Neuronal stem cell (in vitro differentiated cells): Measurements from ENCODE around the gene GAS6.
A peak's percentile ranks its signal among the peaks of the same experiment; 100 is the strongest.

Source experiments
- DNase-seq: peaks from one replicate; pipeline ENCODE4 v3.0.0-alpha.2; 2013; ENCODE audit warnings: low spot score
- H2AFZ ChIP-seq: one replicate; pipeline ENCODE4 v1.6.1; 2013; ENCODE audit warnings: mild to moderate bottlenecking, low read length, inconsistent platforms
- H2AK5ac ChIP-seq: 2 replicates; pipeline ENCODE4 v1.6.1; 2013; ENCODE audit warnings: low read depth, mild to moderate bottlenecking, inconsistent platforms, low read length, moderate library complexity, mixed read lengths
- H2BK120ac ChIP-seq: 2 replicates; pipeline ENCODE4 v1.6.1; 2013; ENCODE audit warnings: low read depth, mild to moderate bottlenecking, inconsistent platforms, low read length, moderate library complexity, mixed read lengths
- H2BK12ac ChIP-seq: one replicate; pipeline ENCODE4 v1.6.1; 2013; ENCODE audit warnings: low read length, inconsistent platforms
- H2BK15ac ChIP-seq: 2 replicates; pipeline ENCODE4 v1.6.1; 2013; ENCODE audit warnings: mild to moderate bottlenecking, low read length, inconsistent platforms, mixed read lengths
- H2BK5ac ChIP-seq: one replicate; pipeline ENCODE4 v1.6.1; 2013; ENCODE audit warnings: inconsistent platforms, mild to moderate bottlenecking, low read length, moderate library complexity
- H3K14ac ChIP-seq: one replicate; pipeline ENCODE4 v1.6.1; 2013; ENCODE audit warnings: low read length, inconsistent platforms
- H3K18ac ChIP-seq: 2 replicates; pipeline ENCODE4 v1.6.1; 2013; ENCODE audit warnings: low read length, inconsistent platforms
- H3K23ac ChIP-seq: 2 replicates; pipeline ENCODE4 v1.6.1; 2013; ENCODE audit warnings: low read depth, mild to moderate bottlenecking, mixed read lengths, low read length, inconsistent platforms; ENCODE audit not compliant: poor library complexity
- H3K27ac ChIP-seq: replicated peaks from 3 replicates; pipeline ENCODE4 v1.5.1; 2013; ENCODE audit warnings: low read length, inconsistent platforms
- H3K27me3 ChIP-seq, 3 experiments: 2 replicates each; pipeline ENCODE4 v1.6.1; 2013; ENCODE audit warnings: low read length in 3 of 3, mild to moderate bottlenecking in 2 of 3, inconsistent platforms in 1 of 3, low read depth in 1 of 3, mixed read lengths in 1 of 3, moderate library complexity in 1 of 3; ENCODE audit not compliant: control insufficient read depth in 3 of 3, insufficient read depth in 3 of 3
- H3K36me3 ChIP-seq, 2 donors: replicated peaks in 1 of 2; 2 replicates each; pipeline ENCODE4 v1.6.1; 2013; ENCODE audit warnings: low read length in 2 of 2; ENCODE audit not compliant: control insufficient read depth in 2 of 2, insufficient read depth in 2 of 2
- H3K4ac ChIP-seq: 2 replicates; pipeline ENCODE4 v1.6.1; 2013; ENCODE audit warnings: inconsistent platforms, mild to moderate bottlenecking, low read length, moderate library complexity
- H3K4me1 ChIP-seq, 2 donors: 1 replicate in 1 of 2; 2 replicates in 1 of 2; pipeline ENCODE4 v1.6.1; 2013; ENCODE audit warnings: low read length in 2 of 2, low read depth in 1 of 2; ENCODE audit not compliant: control insufficient read depth in 2 of 2, insufficient read depth in 1 of 2
- H3K4me2 ChIP-seq: one replicate; pipeline ENCODE4 v1.6.1; 2013; ENCODE audit warnings: mild to moderate bottlenecking, low read length, inconsistent platforms; ENCODE audit not compliant: insufficient read depth, poor library complexity, severe bottlenecking
- H3K4me3 ChIP-seq, 2 donors: 2 replicates each; pipeline ENCODE4 v1.5.1; 2013; ENCODE audit warnings: low read length in 2 of 2, mild to moderate bottlenecking in 2 of 2, inconsistent platforms in 1 of 2, moderate library complexity in 1 of 2
- H3K79me1 ChIP-seq: one replicate; pipeline ENCODE4 v1.6.1; 2013; ENCODE audit warnings: low read depth, mild to moderate bottlenecking, inconsistent platforms, low read length, moderate library complexity
- H3K9ac ChIP-seq: one replicate; pipeline ENCODE4 v1.6.1; 2013; ENCODE audit warnings: mild to moderate bottlenecking, low read depth, low read length, inconsistent platforms; ENCODE audit not compliant: poor library complexity
- H3K9me3 ChIP-seq, 2 donors: replicated peaks in 1 of 2; 2 replicates each; pipeline versions ENCODE3 to v1.6.1; 2013; ENCODE audit warnings: low read length in 2 of 2, mild to moderate bottlenecking in 2 of 2, inconsistent platforms in 1 of 2, low read depth in 1 of 2, mixed read lengths in 1 of 2, moderate library complexity in 1 of 2; ENCODE audit not compliant: control insufficient read depth in 2 of 2, insufficient read depth in 1 of 2
- H4K8ac ChIP-seq: one replicate; pipeline ENCODE4 v1.6.1; 2013; ENCODE audit warnings: low read depth, mild to moderate bottlenecking, inconsistent platforms, low read length, moderate library complexity
- H4K91ac ChIP-seq: one replicate; pipeline ENCODE4 v1.6.1; 2013; ENCODE audit warnings: low read length, low read depth, mild to moderate bottlenecking, inconsistent platforms; ENCODE audit not compliant: poor library complexity
- WGBS, 2 donors: extraction: QIAGEN DNeasy Blood & Tissue Kit; methylation state at CpG; one replicate each; pipeline ENCODE4 v1.1.7; 2013; ENCODE audit warnings: missing lambda C conversion rate in 2 of 2, mixed read lengths in 1 of 2; ENCODE audit not compliant: insufficient read length in 2 of 2, insufficient replicate concordance in 1 of 2; ENCODE audit errors: extremely low coverage in 2 of 2; 5-methylcytosine and 5-hydroxymethylcytosine counted together

GAS6 gene

GRCh38 chr13:113879494-113880360, 15.9 kb upstream of the GAS6 start:
- Histone ChIP-seq H2AK5ac (no peak overlapping the region), H4K8ac (no peak overlapping the region), H3K23ac (no peak overlapping the region), H3K4ac (no peak overlapping the region), H3K36me3 (no peaks in the 10 kb centered on the region), H3K9ac (no peak overlapping the region), H2BK5ac (no peak overlapping the region), H2BK12ac (no peak overlapping the region), H2BK15ac (no peak overlapping the region), H2AFZ (no peak overlapping the region), H3K4me2 (no peak overlapping the region), H2BK120ac (no peak overlapping the region), H3K4me1 (peaks cover 6 to 14% of the 10 kb centered on the region in 2 donors), H3K4me3 (no peak overlapping the region), H3K27me3 (peaks cover 0 to 5% (median 0%) of the 10 kb centered on the region in 3 experiments), H4K91ac (no peak overlapping the region), H3K79me1 (no peaks in the 10 kb centered on the region), H3K27ac (no peak overlapping the region), H3K9me3 (no peaks in the 10 kb centered on the region), H3K18ac (no peak overlapping the region), H3K14ac (no peak overlapping the region)
- no peak for DNase-seq
- WGBS, 2 donors = no CpG with 5 or more reads among the region's 11 CpGs

DNA sequence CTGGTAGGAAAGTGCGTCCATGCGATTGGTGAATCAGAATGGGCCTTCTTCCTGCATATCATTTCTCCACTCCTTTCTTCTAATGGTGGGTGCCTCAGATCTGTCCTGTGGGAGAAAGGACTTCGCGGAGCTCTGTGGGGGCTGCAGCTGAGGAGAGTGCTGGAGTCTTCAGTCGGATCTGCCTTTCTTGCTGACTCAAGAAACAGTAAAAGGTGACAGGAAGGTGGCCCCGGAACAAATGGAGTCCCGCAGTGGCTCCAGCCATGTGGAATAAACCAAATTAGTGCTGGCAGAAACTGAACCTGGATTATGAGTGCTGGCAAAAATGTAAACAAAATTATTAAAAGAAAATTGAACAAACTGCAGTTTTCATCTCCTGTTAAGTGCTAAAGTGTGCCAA, 15.1 kb upstream of the GAS6 start:
- Histone ChIP-seq H4K91ac (no peak overlapping the region), H2BK120ac (no peak overlapping the region), H2BK5ac (no peak overlapping the region), H3K14ac (no peak overlapping the region), H3K4me2 (no peak overlapping the region), H3K18ac (no peak overlapping the region), H2BK15ac (no peak overlapping the region), H3K27ac (no peak overlapping the region), H2AFZ (no peak overlapping the region), H3K27me3 (peaks cover 0 to 5% (median 0%) of the 10 kb centered on the region in 3 experiments), H3K79me1 (no peaks in the 10 kb centered on the region), H3K4me1 (peaks cover 6 to 14% of the 10 kb centered on the region in 2 donors), H3K23ac (no peak overlapping the region), H3K4me3 (no peak overlapping the region), H2AK5ac (no peak overlapping the region), H3K4ac (no peak overlapping the region), H2BK12ac (no peak overlapping the region), H3K9me3 (no peaks in the 10 kb centered on the region), H3K9ac (no peak overlapping the region), H4K8ac (no peak overlapping the region), H3K36me3 (no peaks in the 10 kb centered on the region)
- DNase-seq = no peak
- no CpG with 5 or more reads among the region's 7 CpGs for WGBS, 2 donors

DNA sequence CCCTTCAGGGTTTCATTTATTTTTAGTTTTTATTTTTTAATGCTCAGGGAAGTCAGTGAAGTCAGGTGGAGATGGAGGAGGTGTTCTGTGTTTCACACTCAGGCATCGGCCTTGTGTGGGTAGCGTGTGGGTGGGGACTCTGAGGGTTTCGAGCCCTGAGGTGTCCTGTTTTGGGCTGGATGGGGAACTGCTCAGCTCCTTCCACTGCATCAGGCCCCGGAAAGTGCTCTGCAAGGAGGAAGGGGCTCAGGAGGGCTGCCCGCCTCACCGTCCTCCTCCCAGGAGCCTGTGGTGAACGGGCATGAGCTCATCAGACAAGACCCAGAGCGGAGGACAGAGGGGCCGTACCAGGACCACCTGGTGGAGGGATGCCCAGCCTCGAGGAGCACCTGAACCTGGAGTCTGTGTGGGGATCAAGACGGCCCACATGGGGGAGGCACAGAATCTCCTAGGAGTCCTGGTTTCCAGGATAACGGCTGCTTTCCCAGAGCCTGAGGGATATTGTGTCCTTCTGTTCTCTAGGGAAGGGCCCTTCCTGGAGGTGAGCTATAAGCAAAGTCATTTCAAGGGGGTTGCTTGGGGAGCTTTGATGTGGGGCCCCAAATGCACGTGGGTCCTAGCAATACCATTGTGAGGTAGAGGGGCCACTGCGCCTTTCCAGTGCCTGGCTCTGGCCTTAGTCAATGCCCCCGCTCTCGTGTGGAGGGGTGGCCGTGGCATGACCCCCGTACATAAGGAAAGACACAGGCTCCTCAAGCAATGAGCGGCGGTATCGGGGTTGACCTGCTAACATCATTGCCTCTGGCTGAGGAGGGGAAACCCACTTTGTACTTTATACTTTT, 13.5 kb upstream of the GAS6 start:
- no peak for DNase-seq
- Histone ChIP-seq H2BK12ac (no peak overlapping the region), H2AFZ (no peak overlapping the region)

More for the DNA sequence above, 13.5 kb upstream of the GAS6 start:
- Histone ChIP-seq H3K27me3 (peaks cover 0 to 5% (median 0%) of the 10 kb centered on the region in 3 experiments), H2BK120ac (no peak overlapping the region), H3K4me2 (no peak overlapping the region), H4K91ac (no peak overlapping the region), H4K8ac (no peak overlapping the region), H3K4me1 (peaks cover 6 to 14% of the 10 kb centered on the region in 2 donors), H3K18ac (peak overlapping the region; percentile 20), H3K27ac (no peak overlapping the region), H2AK5ac (peak overlapping the region; percentile 21), H3K79me1 (no peaks in the 10 kb centered on the region), H3K14ac (no peak overlapping the region), H2BK5ac (no peak overlapping the region), H3K9ac (no peak overlapping the region), H3K23ac (no peak overlapping the region), H3K4ac (no peak overlapping the region), H3K4me3 (no peak overlapping the region), H3K36me3 (no peaks in the 10 kb centered on the region), H2BK15ac (peak overlapping the region; percentile 4), H3K9me3 (no peaks in the 10 kb centered on the region)
- no CpG with 5 or more reads among the region's 21 CpGs for WGBS, 2 donors
